ENCODE results near the gene GNPDA1.
A peak's percentile ranks its signal among the peaks of the same experiment; 100 is the strongest.
"Not testable (repeated sequence)": the region's sequence is repeated elsewhere in the genome, so short reads cannot be mapped to it uniquely, and the experiment has no call there.

The GNPDA1 gene

GRCh38 chr5:142034994-142035393 lies 22.2 kb upstream of the GNPDA1 start:
- TF ChIP-seq GATA1 (IDR thresholded peaks at IDR 0.05; ENCODE audit: low read depth, low read length), result no peak
- TF ChIP-seq POLR2A (IDR thresholded peaks at IDR 0.05; ENCODE audit: low read length), result no peak
- DNase-seq, result no peak

- DNase-seq, result not testable (repeated sequence)
Measured at GRCh38 chr5:142033632-142034567, 21.1 kb upstream of the GNPDA1 start.

- TF ChIP-seq POLR2A (IDR thresholded peaks at IDR 0.05; ENCODE audit: low read length), result no peak
- no peak for TF ChIP-seq GATA1 (IDR thresholded peaks at IDR 0.05; ENCODE audit: low read depth, low read length)
- no peak for DNase-seq
Measured at GRCh38 chr5:142032747-142033631, 20.2 kb upstream of the GNPDA1 start.

- DNase-seq, result no peak
- no peak for TF ChIP-seq GATA1 (IDR thresholded peaks at IDR 0.05; ENCODE audit: low read depth, low read length)
- no peak for TF ChIP-seq POLR2A (IDR thresholded peaks at IDR 0.05; ENCODE audit: low read length)
Measured at GRCh38 chr5:142032150-142032549, 19.3 kb upstream of the GNPDA1 start.

- TF ChIP-seq GATA1 (IDR thresholded peaks at IDR 0.05; ENCODE audit: low read depth, low read length), result no peak
- no peak for TF ChIP-seq POLR2A (IDR thresholded peaks at IDR 0.05; ENCODE audit: low read length)
Measured at GRCh38 chr5:142025637-142026036, 12.8 kb upstream of the GNPDA1 start.

GRCh38 chr5:142024771-142025304 lies 12.0 kb upstream of the GNPDA1 start:
- peak; percentile 51 for TF ChIP-seq POLR2A (IDR thresholded peaks at IDR 0.05; ENCODE audit: low read length)
- TF ChIP-seq GATA1 (IDR thresholded peaks at IDR 0.05; ENCODE audit: low read depth, low read length), result no peak
- DNase-seq, result peak; percentile 82 to 87

More at GRCh38 chr5:142025637-142026036, 12.8 kb upstream of the GNPDA1 start:
- no peak for DNase-seq

- TF ChIP-seq POLR2A (IDR thresholded peaks at IDR 0.05; ENCODE audit: low read length), result no peak
- TF ChIP-seq GATA1 (IDR thresholded peaks at IDR 0.05; ENCODE audit: low read depth, low read length), result no peak
- no peak for DNase-seq
Measured at GRCh38 chr5:142023836-142024235, 11.0 kb upstream of the GNPDA1 start.

- DNase-seq, result no peak
- TF ChIP-seq POLR2A (IDR thresholded peaks at IDR 0.05; ENCODE audit: low read length) (no peak), GATA1 (IDR thresholded peaks at IDR 0.05; ENCODE audit: low read depth, low read length) (no peak)
Measured at GRCh38 chr5:142020122-142020659, 7.4 kb upstream of the GNPDA1 start.

- no peak for DNase-seq
- no peak for TF ChIP-seq GATA1 (IDR thresholded peaks at IDR 0.05; ENCODE audit: low read depth, low read length)
- no peak for TF ChIP-seq POLR2A (IDR thresholded peaks at IDR 0.05; ENCODE audit: low read length)
Measured at GRCh38 chr5:142017832-142018427, 5.1 kb upstream of the GNPDA1 start.

- TF ChIP-seq GATA1 (IDR thresholded peaks at IDR 0.05; ENCODE audit: low read depth, low read length) (no peak), POLR2A (IDR thresholded peaks at IDR 0.05; ENCODE audit: low read length) (no peak)
Measured at GRCh38 chr5:142016556-142016955, 3.7 kb upstream of the GNPDA1 start.

GRCh38 chr5:142015781-142016533 lies 3.1 kb upstream of the GNPDA1 start:
- peak; percentile 24 for TF ChIP-seq POLR2A (IDR thresholded peaks at IDR 0.05; ENCODE audit: low read length)
- TF ChIP-seq GATA1 (IDR thresholded peaks at IDR 0.05; ENCODE audit: low read depth, low read length), result no peak

More at GRCh38 chr5:142016556-142016955, 3.7 kb upstream of the GNPDA1 start:
- no peak for DNase-seq

GRCh38 chr5:142014911-142015584 lies 2.2 kb upstream of the GNPDA1 start:
- peak; percentile 65 to 77 for DNase-seq
- TF ChIP-seq POLR2A (IDR thresholded peaks at IDR 0.05; ENCODE audit: low read length), result no peak
- no peak for TF ChIP-seq GATA1 (IDR thresholded peaks at IDR 0.05; ENCODE audit: low read depth, low read length)

More at GRCh38 chr5:142015781-142016533, 3.1 kb upstream of the GNPDA1 start:
- DNase-seq, result peak in 1 of 2 experiments; percentile 18

Data from erythroblast (primary cell).